OCI-LY1 (cell line): Measurements from ENCODE around the gene GRPEL1.
A peak's percentile ranks its signal among the peaks of the same experiment; 100 is the strongest.

ENCODE experiments used
- H2AFZ ChIP-seq: fragments of 200-600 bp; sonication (generic), shearing (Covaris generic); 2 replicates; pipeline ENCODE4 v1.6.0; 2014; ENCODE audit warnings: antibody characterized with exemption, mild to moderate bottlenecking, low read length
- H3F3A ChIP-seq: fragments of 200-600 bp; sonication (generic), shearing (Covaris generic); 2 replicates; pipeline ENCODE4 v1.6.0; 2014; ENCODE audit warnings: mild to moderate bottlenecking, antibody characterized with exemption, low read length, moderate library complexity; ENCODE audit not compliant: insufficient read depth
- H3K27ac ChIP-seq: fragments of 200-600 bp; sonication (generic); 2 replicates; pipeline ENCODE4 v1.5.1; 2014; ENCODE audit warnings: low read length, mixed run types, mild to moderate bottlenecking, low read depth; ENCODE audit not compliant: poor library complexity, severe bottlenecking
- H3K27me3 ChIP-seq: fragments of 200-600 bp; sonication (generic); 2 replicates; pipeline ENCODE4 v1.6.0; 2014; ENCODE audit warnings: antibody characterized with exemption, mild to moderate bottlenecking, low read length, moderate library complexity; ENCODE audit not compliant: insufficient read depth
- H3K36me3 ChIP-seq: fragments of 200-600 bp; sonication (generic); 2 replicates; pipeline ENCODE4 v1.6.1; 2014; ENCODE audit warnings: mild to moderate bottlenecking, antibody characterized with exemption, low read length, moderate library complexity, mixed read lengths; ENCODE audit not compliant: insufficient read depth
- H3K4me1 ChIP-seq: fragments of 200-600 bp; sonication (generic); 2 replicates; pipeline ENCODE4 v1.5.1; 2014; ENCODE audit warnings: mild to moderate bottlenecking, low read length, moderate library complexity; ENCODE audit not compliant: insufficient read depth, severe bottlenecking
- H3K4me2 ChIP-seq: fragments of 200-600 bp; sonication (generic), shearing (Covaris generic); 2 replicates; pipeline ENCODE4 v1.6.1; 2014; ENCODE audit warnings: low read length
- H3K4me3 ChIP-seq: fragments of 200-600 bp; sonication (generic); 2 replicates; pipeline ENCODE4 v1.5.1; 2014; ENCODE audit warnings: low read length, low read depth, mild to moderate bottlenecking, mixed read lengths; ENCODE audit not compliant: poor library complexity, severe bottlenecking
- H3K79me2 ChIP-seq: fragments of 200-600 bp; shearing (Covaris generic); 2 replicates; pipeline ENCODE4 v1.6.1; 2016; ENCODE audit warnings: mixed run types, low read length, mixed read lengths; ENCODE audit not compliant: insufficient read depth
- H3K9ac ChIP-seq: fragments of 200-600 bp; sonication (generic), shearing (Covaris generic); 2 replicates; pipeline ENCODE4 v1.6.1; 2014; ENCODE audit warnings: mild to moderate bottlenecking, low read length, mixed read lengths
- H3K9me2 ChIP-seq: fragments of 200-600 bp; sonication (generic), shearing (Covaris generic); 2 replicates; pipeline ENCODE4 v1.6.1; 2014; ENCODE audit warnings: low read depth, mild to moderate bottlenecking, low read length, mixed read lengths
- H3K9me3 ChIP-seq: fragments of 200-600 bp; shearing (Covaris generic); 2 replicates; pipeline ENCODE4 v1.6.1; 2014; ENCODE audit warnings: low read length, mixed read lengths
- H4K20me1 ChIP-seq: fragments of 200-600 bp; sonication (generic), shearing (Covaris generic); 2 replicates; pipeline ENCODE4 v1.6.0; 2016; ENCODE audit warnings: mild to moderate bottlenecking, low read length; ENCODE audit not compliant: insufficient read depth
- CTCF ChIP-seq: fragments of 200-600 bp; sonication (generic), shearing (Covaris generic); IDR thresholded peaks from 2 replicates; pipeline ENCODE4 v1.5.1; 2017; ENCODE audit warnings: mild to moderate bottlenecking, antibody characterized with exemption, low read length, moderate library complexity, mixed read lengths
- EZH2 ChIP-seq: fragments of 200-600 bp; sonication (generic), shearing (Covaris generic); IDR thresholded peaks from 2 replicates; pipeline ENCODE4 v1.8.0; 2017; ENCODE audit warnings: borderline replicate concordance, mixed run types, mild to moderate bottlenecking, antibody characterized with exemption, low read length, moderate library complexity, mixed read lengths

Gene GRPEL1

GRCh38 chr4:7013175-7013574 lies 54.7 kb downstream of the GRPEL1 start:
- H3K9me3 ChIP-seq: no peaks in the 10 kb centered on the region
- peaks cover 31% of the 10 kb centered on the region for H3K36me3 ChIP-seq
- H3K4me2 ChIP-seq: no peak overlapping the region
- no peaks in the 10 kb centered on the region for H3F3A ChIP-seq
- no peaks in the 10 kb centered on the region for H4K20me1 ChIP-seq
- H3K79me2 ChIP-seq: no peaks in the 10 kb centered on the region
- H3K27ac ChIP-seq: peak overlapping the region; percentile 55
- H3K27me3 ChIP-seq: no peaks in the 10 kb centered on the region
- no peak overlapping the region for H2AFZ ChIP-seq
- H3K4me1 ChIP-seq: peaks cover 14% of the 10 kb centered on the region
- no peak overlapping the region for H3K4me3 ChIP-seq
- TF ChIP-seq CTCF (no peak), EZH2 (no peak)
- no peaks in the 10 kb centered on the region for H3K9me2 ChIP-seq
- no peak overlapping the region for H3K9ac ChIP-seq

- H3K4me3 ChIP-seq: no peak overlapping the region
- H3K4me1 ChIP-seq: peaks cover 14% of the 10 kb centered on the region
- no peaks in the 10 kb centered on the region for H3K79me2 ChIP-seq
- no peaks in the 10 kb centered on the region for H3K27me3 ChIP-seq
- H3K9me2 ChIP-seq: no peaks in the 10 kb centered on the region
- peaks cover 22% of the 10 kb centered on the region; the same call in 1 of the 2 replicates for H3K36me3 ChIP-seq
- no peak overlapping the region for H3K9ac ChIP-seq
- no peak overlapping the region for H3K4me2 ChIP-seq
- no peak overlapping the region for H2AFZ ChIP-seq
- no peaks in the 10 kb centered on the region for H3F3A ChIP-seq
- H3K9me3 ChIP-seq: no peaks in the 10 kb centered on the region
- TF ChIP-seq CTCF (no peak), EZH2 (no peak)
- H4K20me1 ChIP-seq: no peaks in the 10 kb centered on the region
- no peak overlapping the region for H3K27ac ChIP-seq
Measured at GRCh38 chr4:7009564-7009963, 58.3 kb downstream of the GRPEL1 start.
